ENCODE results near the gene FAM43B. TPM values are rescaled to one million over a fixed set of nuclear protein-coding genes. Genes with fewer than 3 reads are reported as not detected.

Gene FAM43B
- total and polyA plus RNA-seq, 2 donors from 2014 or later, result 1.7 to 2.5 TPM

GRCh38 chr1:20552728-20553445 is 514 bp downstream of the FAM43B start:
- intact Hi-C loops (cut with DNase I), result no loop called here
- no peaks in the 10 kb centered on the region for H3K36me3 ChIP-seq (ENCODE audit: control insufficient read depth in 2 of 3, insufficient read depth in 3 of 3, low read length in 3 of 3)
- peak overlapping the region in 1 of 2 donors; percentile 37 for H3K27ac ChIP-seq (ENCODE audit: low read depth in 2 of 2, low read length in 2 of 2)
- peak overlapping the region; percentile 18 to 61 (median 33) for H3K4me3 ChIP-seq (ENCODE audit: low read length in 3 of 3)
- H3K9ac ChIP-seq (ENCODE audit: low read length in 3 of 3), result no peak overlapping the region
- DNase-seq, result peak; percentile 32 to 79 (median 46)
- no peak for FAIRE-seq
- H3K9me3 ChIP-seq (ENCODE audit: control insufficient read depth in 2 of 3, insufficient read depth in 1 of 3, low read length in 3 of 3), result no peaks in the 10 kb centered on the region
- H3K27me3 ChIP-seq (ENCODE audit: control insufficient read depth, insufficient read depth, low read length), result no peaks in the 10 kb centered on the region
- H3K4me1 ChIP-seq (ENCODE audit: control insufficient read depth in 2 of 3, insufficient read depth in 2 of 3, low read depth in 1 of 3, low read length in 3 of 3), result peaks cover 0 to 12% (median 0%) of the 10 kb centered on the region in 3 donors
- TF ChIP-seq, protein P1, sequence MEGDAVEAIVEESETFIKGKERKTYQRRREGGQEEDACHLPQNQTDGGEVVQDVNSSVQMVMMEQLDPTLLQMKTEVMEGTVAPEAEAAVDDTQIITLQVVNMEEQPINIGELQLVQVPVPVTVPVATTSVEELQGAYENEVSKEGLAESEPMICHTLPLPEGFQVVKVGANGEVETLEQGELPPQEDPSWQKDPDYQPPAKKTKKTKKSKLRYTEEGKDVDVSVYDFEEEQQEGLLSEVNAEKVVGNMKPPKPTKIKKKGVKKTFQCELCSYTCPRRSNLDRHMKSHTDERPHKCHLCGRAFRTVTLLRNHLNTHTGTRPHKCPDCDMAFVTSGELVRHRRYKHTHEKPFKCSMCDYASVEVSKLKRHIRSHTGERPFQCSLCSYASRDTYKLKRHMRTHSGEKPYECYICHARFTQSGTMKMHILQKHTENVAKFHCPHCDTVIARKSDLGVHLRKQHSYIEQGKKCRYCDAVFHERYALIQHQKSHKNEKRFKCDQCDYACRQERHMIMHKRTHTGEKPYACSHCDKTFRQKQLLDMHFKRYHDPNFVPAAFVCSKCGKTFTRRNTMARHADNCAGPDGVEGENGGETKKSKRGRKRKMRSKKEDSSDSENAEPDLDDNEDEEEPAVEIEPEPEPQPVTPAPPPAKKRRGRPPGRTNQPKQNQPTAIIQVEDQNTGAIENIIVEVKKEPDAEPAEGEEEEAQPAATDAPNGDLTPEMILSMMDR (IDR thresholded peaks at IDR 0.05; ENCODE audit: borderline replicate concordance, extremely low read depth, insufficient read depth), result no peak

DNA sequence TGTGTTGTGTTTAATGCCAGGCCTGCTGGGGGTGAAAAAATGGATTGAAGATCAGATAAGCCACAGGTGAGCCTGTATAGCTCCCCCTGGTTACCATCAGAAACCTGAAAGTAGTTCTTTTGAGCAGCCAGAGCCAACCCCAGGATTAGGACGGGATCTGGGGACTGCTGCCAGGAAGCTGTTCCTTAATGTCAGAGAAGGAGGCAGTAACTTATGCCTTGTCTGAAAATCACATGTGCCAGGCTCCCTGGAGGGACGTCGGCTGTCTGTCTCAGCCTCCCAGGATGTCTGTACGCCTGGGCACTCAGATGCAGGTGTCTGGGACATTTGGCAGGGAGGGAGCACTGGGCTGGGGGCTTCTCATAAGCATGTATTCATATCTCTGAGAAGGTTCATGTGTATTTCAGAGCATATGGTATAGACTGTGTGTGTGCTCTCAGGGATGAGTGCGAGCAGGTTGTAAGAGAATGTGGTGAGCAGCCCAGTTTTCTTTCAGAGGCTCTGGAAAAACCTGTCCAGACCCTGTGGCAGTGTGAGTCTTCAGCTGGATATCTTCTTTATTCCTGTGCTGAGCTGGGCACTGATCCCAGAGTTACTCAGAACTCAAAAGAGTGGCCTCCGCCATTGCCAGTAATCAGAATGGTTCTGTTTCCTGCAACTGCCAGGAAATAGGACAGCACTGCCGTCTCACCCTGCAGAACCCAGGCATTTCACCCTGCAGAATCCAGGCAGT is 2.8 kb downstream of the FAM43B start:
- no peak overlapping the region for H3K9ac ChIP-seq (ENCODE audit: low read length in 3 of 3)
- TF ChIP-seq, protein P1 (IDR thresholded peaks at IDR 0.05; ENCODE audit: borderline replicate concordance, extremely low read depth, insufficient read depth), result no peak
- H3K36me3 ChIP-seq (ENCODE audit: control insufficient read depth in 2 of 3, insufficient read depth in 3 of 3, low read length in 3 of 3), result no peaks in the 10 kb centered on the region
- no peak overlapping the region for H3K4me3 ChIP-seq (ENCODE audit: low read length in 3 of 3)
- no peaks in the 10 kb centered on the region for H3K27me3 ChIP-seq (ENCODE audit: control insufficient read depth, insufficient read depth, low read length)
- intact Hi-C loops (cut with DNase I), result no loop called here
- DNase-seq (no peak), FAIRE-seq (no peak)
- H3K9me3 ChIP-seq (ENCODE audit: control insufficient read depth in 2 of 3, insufficient read depth in 1 of 3, low read length in 3 of 3), result no peaks in the 10 kb centered on the region
- peaks cover 0 to 12% (median 0%) of the 10 kb centered on the region in 3 donors for H3K4me1 ChIP-seq (ENCODE audit: control insufficient read depth in 2 of 3, insufficient read depth in 2 of 3, low read depth in 1 of 3, low read length in 3 of 3)
- no peak overlapping the region for H3K27ac ChIP-seq (ENCODE audit: low read depth in 2 of 2, low read length in 2 of 2)

DNA sequence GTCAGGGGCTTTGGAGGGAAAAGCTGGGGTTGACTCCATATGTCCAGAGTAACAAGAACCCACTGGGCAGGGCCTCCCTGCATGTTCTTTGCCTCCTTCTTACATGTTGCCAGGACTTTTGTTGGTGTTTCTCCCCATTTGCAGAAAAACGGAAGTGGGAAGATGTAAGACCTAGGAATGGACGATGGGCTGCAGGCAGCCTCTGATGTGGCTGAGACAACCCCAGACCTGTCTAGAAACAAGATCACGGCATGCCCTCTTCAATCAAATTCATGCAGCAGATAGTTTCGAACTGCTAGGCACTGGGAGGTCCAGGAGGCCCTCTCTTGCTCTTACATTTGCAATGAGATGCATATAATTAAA is 3.4 kb downstream of the FAM43B start:
- no peak for DNase-seq
- no peak overlapping the region for H3K4me3 ChIP-seq (ENCODE audit: low read length in 3 of 3)
- H3K9ac ChIP-seq (ENCODE audit: low read length in 3 of 3), result no peak overlapping the region
- TF ChIP-seq, protein P1 (IDR thresholded peaks at IDR 0.05; ENCODE audit: borderline replicate concordance, extremely low read depth, insufficient read depth), result no peak
- intact Hi-C loops (cut with DNase I), result no loop called here
- no peaks in the 10 kb centered on the region for H3K9me3 ChIP-seq (ENCODE audit: control insufficient read depth in 2 of 3, insufficient read depth in 1 of 3, low read length in 3 of 3)
- H3K27ac ChIP-seq (ENCODE audit: low read depth in 2 of 2, low read length in 2 of 2), result no peak overlapping the region
- peaks cover 0 to 12% (median 0%) of the 10 kb centered on the region in 3 donors for H3K4me1 ChIP-seq (ENCODE audit: control insufficient read depth in 2 of 3, insufficient read depth in 2 of 3, low read depth in 1 of 3, low read length in 3 of 3)
- no peaks in the 10 kb centered on the region for H3K27me3 ChIP-seq (ENCODE audit: control insufficient read depth, insufficient read depth, low read length)
- FAIRE-seq, result no peak
- H3K36me3 ChIP-seq (ENCODE audit: control insufficient read depth in 2 of 3, insufficient read depth in 3 of 3, low read length in 3 of 3), result no peaks in the 10 kb centered on the region
